ENCODE results near the gene SIAH1. TPM values are rescaled to one million over a fixed set of nuclear protein-coding genes. Genes with fewer than 3 reads are reported as not detected.

The SIAH1 gene
- total and polyA plus RNA-seq, 9 of the 15 experiments (the other 6 are each of a cell fraction or from before 2014, with no cell fraction given) = 4.1 to 14.3 (median 12.5) TPM

- no peak for TF ChIP-seq AFF1 (IDR thresholded peaks at IDR 0.05; ENCODE audit: low read depth in 1 of 2, partially characterized antibody in 2 of 2)
- TF ChIP-seq SAP30 (IDR thresholded peaks at IDR 0.05; ENCODE audit: borderline replicate concordance, insufficient read depth, low read depth, low read length, poor library complexity, severe bottlenecking) = no peak
- no peak for TF ChIP-seq ZNF695 (CRISPR knock-in tag; IDR thresholded peaks at IDR 0.05)
- no peak for TF ChIP-seq TEAD2 (tag; IDR thresholded peaks at IDR 0.05)
- no peak for TF ChIP-seq SMAD2 (IDR thresholded peaks at IDR 0.05; ENCODE audit: low read depth, low read length)
- no peak for TF ChIP-seq YY1 (IDR thresholded peaks at IDR 0.05; ENCODE audit: borderline replicate concordance in 1 of 3, control insufficient read depth in 1 of 3, extremely low read depth in 1 of 3, insufficient read depth in 3 of 3, insufficient read length in 1 of 3, insufficient replicate concordance in 2 of 3, low read depth in 1 of 3, low read length in 2 of 3)
- peak; percentile 75 for TF ChIP-seq ZNF384 (IDR thresholded peaks at IDR 0.05; ENCODE audit: low read depth, low read length)
- no peak for TF ChIP-seq BRD9 (IDR thresholded peaks at IDR 0.05; ENCODE audit: low read depth, partially characterized antibody)
- no peak for TF ChIP-seq HIVEP1 (CRISPR knock-in tag; IDR thresholded peaks at IDR 0.05)
- no peak for TF ChIP-seq RREB1 (CRISPR knock-in tag; IDR thresholded peaks at IDR 0.05)
- TF ChIP-seq MNT (conservative IDR thresholded peaks at IDR 0.05) = 0 out of 4 replicates have a peak, but pooled peaks of 1 of the 2 experiments have one; percentile 18
- TF ChIP-seq ERF (CRISPR knock-in tag; IDR thresholded peaks at IDR 0.05) = no peak
- TF ChIP-seq CBFB (CRISPR knock-in tag; IDR thresholded peaks at IDR 0.05) = no peak
- TF ChIP-seq ARID1B (IDR thresholded peaks at IDR 0.05) = peak; percentile 64
- peak; percentile 59 for TF ChIP-seq SMARCA4 (IDR thresholded peaks at IDR 0.05)
- 0 out of 2 replicates have a peak, but pooled peaks have one; percentile 36 for TF ChIP-seq SMARCE1 (IDR thresholded peaks at IDR 0.05)
Measured at GRCh38 chr16:48361012-48361411, 24.2 kb downstream of the SIAH1 start (continued).

Data from K562 (cell line).